Stimulated activated naive CD8-positive, alpha-beta T cell treated with anti-CD3 and anti-CD28 coated beads, Interleukin-15, Interleukin-2, amounts not matched to agents 100 ng/mL and 50 ng/mL, for 24 hours (primary cell): ENCODE measurements around the gene MTHFSD.

Source experiments
- H3K27ac Mint-ChIP-seq: one replicate; pipeline ENCODE4 v1.8.0; 2021; ENCODE audit warnings: mild to moderate bottlenecking, mixed read lengths
- H3K27me3 Mint-ChIP-seq: one replicate; pipeline ENCODE4 v1.8.0; 2021; ENCODE audit warnings: mixed read lengths
- H3K36me3 Mint-ChIP-seq: one replicate; pipeline ENCODE4 v1.8.0; 2021; ENCODE audit warnings: low read depth, mixed read lengths
- H3K4me1 Mint-ChIP-seq: one replicate; pipeline ENCODE4 v1.8.0; 2021; ENCODE audit warnings: low read depth, mixed read lengths
- H3K4me3 Mint-ChIP-seq: one replicate; pipeline ENCODE4 v1.8.0; 2021; ENCODE audit warnings: mild to moderate bottlenecking, mixed read lengths
- H3K9me3 Mint-ChIP-seq: one replicate; pipeline ENCODE4 v1.8.0; 2021; ENCODE audit warnings: mixed read lengths

The MTHFSD gene

GRCh38 chr16:86522634-86523033 is 32.4 kb downstream of the MTHFSD start:
- Mint-ChIP-seq H3K27me3 (peaks cover 32% of the 10 kb centered on the region), H3K9me3 (no peaks in the 10 kb centered on the region), H3K4me1 (peaks cover 3% of the 10 kb centered on the region)

GRCh38 chr16:86521236-86522197 is 33.5 kb downstream of the MTHFSD start:
- Mint-ChIP-seq H3K4me3 (no peak overlapping the region), H3K9me3 (no peaks in the 10 kb centered on the region), H3K36me3 (no peaks in the 10 kb centered on the region), H3K27me3 (peaks cover 42% of the 10 kb centered on the region), H3K27ac (no peak overlapping the region), H3K4me1 (peaks cover 3% of the 10 kb centered on the region)

More at GRCh38 chr16:86522634-86523033, 32.4 kb downstream of the MTHFSD start:
- Mint-ChIP-seq H3K36me3 (no peaks in the 10 kb centered on the region), H3K27ac (no peak overlapping the region), H3K4me3 (no peak overlapping the region)

- H3K9me3 Mint-ChIP-seq, result no peaks in the 10 kb centered on the region
- H3K4me1 Mint-ChIP-seq, result peaks cover 3% of the 10 kb centered on the region
- H3K27me3 Mint-ChIP-seq, result peaks cover 49% of the 10 kb centered on the region
- H3K27ac Mint-ChIP-seq, result no peak overlapping the region
- H3K4me3 Mint-ChIP-seq, result no peak overlapping the region
- H3K36me3 Mint-ChIP-seq, result no peaks in the 10 kb centered on the region
These were observed 34.5 kb downstream of the MTHFSD start for GRCh38 chr16:86520317-86521210.

- H3K4me1 Mint-ChIP-seq, result peaks cover 3% of the 10 kb centered on the region
These were observed 35.3 kb downstream of the MTHFSD start for GRCh38 chr16:86519649-86520316.

GRCh38 chr16:86519007-86519648 is 35.9 kb downstream of the MTHFSD start:
- Mint-ChIP-seq H3K4me3 (no peak overlapping the region), H3K27me3 (peaks cover 60% of the 10 kb centered on the region), H3K36me3 (no peaks in the 10 kb centered on the region), H3K4me1 (peaks cover 3% of the 10 kb centered on the region), H3K27ac (no peak overlapping the region), H3K9me3 (no peaks in the 10 kb centered on the region)

More at GRCh38 chr16:86519649-86520316, 35.3 kb downstream of the MTHFSD start:
- Mint-ChIP-seq H3K36me3 (no peaks in the 10 kb centered on the region), H3K9me3 (no peaks in the 10 kb centered on the region), H3K27me3 (peaks cover 54% of the 10 kb centered on the region), H3K4me3 (no peak overlapping the region), H3K27ac (no peak overlapping the region)

GRCh38 chr16:86517652-86518258 is 37.3 kb downstream of the MTHFSD start:
- Mint-ChIP-seq H3K27me3 (peaks cover 74% of the 10 kb centered on the region), H3K9me3 (no peaks in the 10 kb centered on the region), H3K4me1 (peaks cover 13% of the 10 kb centered on the region), H3K27ac (no peak overlapping the region), H3K36me3 (no peaks in the 10 kb centered on the region), H3K4me3 (no peak overlapping the region)

GRCh38 chr16:86517033-86517432 is 38.0 kb downstream of the MTHFSD start:
- no peaks in the 10 kb centered on the region for H3K36me3 Mint-ChIP-seq
- H3K27ac Mint-ChIP-seq, result no peak overlapping the region
- H3K27me3 Mint-ChIP-seq, result peaks cover 77% of the 10 kb centered on the region

GRCh38 chr16:86516623-86517003 is 38.4 kb downstream of the MTHFSD start:
- H3K4me3 Mint-ChIP-seq, result no peak overlapping the region
- peaks cover 79% of the 10 kb centered on the region for H3K27me3 Mint-ChIP-seq
- H3K27ac Mint-ChIP-seq, result no peak overlapping the region
- H3K9me3 Mint-ChIP-seq, result no peaks in the 10 kb centered on the region
- peaks cover 13% of the 10 kb centered on the region for H3K4me1 Mint-ChIP-seq
- H3K36me3 Mint-ChIP-seq, result no peaks in the 10 kb centered on the region

More at GRCh38 chr16:86517033-86517432, 38.0 kb downstream of the MTHFSD start:
- Mint-ChIP-seq H3K4me1 (peaks cover 13% of the 10 kb centered on the region), H3K9me3 (no peaks in the 10 kb centered on the region), H3K4me3 (no peak overlapping the region)

GRCh38 chr16:86515777-86516622 is 39.0 kb downstream of the MTHFSD start:
- no peak overlapping the region for H3K4me3 Mint-ChIP-seq
- peaks cover 13% of the 10 kb centered on the region for H3K4me1 Mint-ChIP-seq

GRCh38 chr16:86515413-86515776 is 39.6 kb downstream of the MTHFSD start:
- no peaks in the 10 kb centered on the region for H3K9me3 Mint-ChIP-seq
- no peaks in the 10 kb centered on the region for H3K36me3 Mint-ChIP-seq
- no peak overlapping the region for H3K27ac Mint-ChIP-seq
- no peak overlapping the region for H3K4me3 Mint-ChIP-seq
- H3K4me1 Mint-ChIP-seq, result peaks cover 16% of the 10 kb centered on the region
- H3K27me3 Mint-ChIP-seq, result peaks cover 79% of the 10 kb centered on the region

More at GRCh38 chr16:86515777-86516622, 39.0 kb downstream of the MTHFSD start:
- no peaks in the 10 kb centered on the region for H3K9me3 Mint-ChIP-seq
- no peak overlapping the region for H3K27ac Mint-ChIP-seq
- H3K27me3 Mint-ChIP-seq, result peaks cover 77% of the 10 kb centered on the region
- no peaks in the 10 kb centered on the region for H3K36me3 Mint-ChIP-seq

GRCh38 chr16:86514481-86515376 is 40.3 kb downstream of the MTHFSD start:
- Mint-ChIP-seq H3K27ac (no peak overlapping the region), H3K36me3 (no peaks in the 10 kb centered on the region), H3K4me1 (peaks cover 15% of the 10 kb centered on the region), H3K27me3 (peaks cover 74% of the 10 kb centered on the region), H3K4me3 (peak overlapping the region; percentile 13), H3K9me3 (no peaks in the 10 kb centered on the region)

- Mint-ChIP-seq H3K36me3 (no peaks in the 10 kb centered on the region), H3K4me1 (peaks cover 19% of the 10 kb centered on the region), H3K27me3 (peaks cover 68% of the 10 kb centered on the region), H3K9me3 (no peaks in the 10 kb centered on the region), H3K27ac (peak overlapping the region; percentile 40), H3K4me3 (no peak overlapping the region)
These were observed 41.4 kb downstream of the MTHFSD start for GRCh38 chr16:86513471-86514277.
